SU-DHL-6 (cell line): ENCODE measurements around the gene PHPT1.
A peak's percentile ranks its signal among the peaks of the same experiment; 100 is the strongest.

Experiments
- H2AFZ ChIP-seq: fragments of 200-600 bp; sonication (generic); 2 replicates; pipeline ENCODE4 v1.6.1; 2014; ENCODE audit warnings: low read depth, mild to moderate bottlenecking, moderate library complexity, mixed read lengths, antibody characterized with exemption, low read length; ENCODE audit not compliant: severe bottlenecking
- H3F3A ChIP-seq: fragments of 200-600 bp; shearing (Covaris generic); 2 replicates; pipeline ENCODE4 v1.6.0; 2016; ENCODE audit warnings: antibody characterized with exemption, mild to moderate bottlenecking; ENCODE audit not compliant: insufficient read depth
- H3K27ac ChIP-seq: fragments of 200-600 bp; sonication (generic); 2 replicates; pipeline ENCODE4 v1.5.1; 2016; ENCODE audit warnings: low read depth, mild to moderate bottlenecking, low read length, moderate library complexity, mixed read lengths
- H3K27me3 ChIP-seq: fragments of 200-600 bp; sonication (generic), shearing (Covaris generic); 2 replicates; pipeline ENCODE4 v1.6.0; 2014; ENCODE audit warnings: mild to moderate bottlenecking, low read length
- H3K36me3 ChIP-seq: fragments of 200-600 bp; sonication (generic); 2 replicates; pipeline ENCODE4 v1.6.1; 2014; ENCODE audit warnings: mild to moderate bottlenecking, low read length, mixed read lengths
- H3K4me2 ChIP-seq: fragments of 300-600, 200-600 bp; shearing (Covaris generic), sonication (generic); 2 replicates; pipeline ENCODE4 v1.6.0; 2014; ENCODE audit warnings: low read length, low read depth, mild to moderate bottlenecking; ENCODE audit not compliant: poor library complexity, severe bottlenecking
- H3K4me3 ChIP-seq: fragments of 200-600 bp; sonication (generic); 2 replicates; pipeline ENCODE4 v1.5.1; 2014; ENCODE audit warnings: antibody characterized with exemption, low read length, mild to moderate bottlenecking, mixed read lengths; ENCODE audit not compliant: insufficient read depth, poor library complexity, severe bottlenecking
- H3K79me2 ChIP-seq: fragments of 200-600 bp; sonication (generic); 2 replicates; pipeline ENCODE4 v1.6.1; 2014; ENCODE audit warnings: mild to moderate bottlenecking, low read length, moderate library complexity; ENCODE audit not compliant: insufficient read depth
- H3K9ac ChIP-seq: fragments of 200-600 bp; sonication (generic); 2 replicates; pipeline ENCODE4 v1.7.0; 2014; ENCODE audit warnings: mild to moderate bottlenecking, low read length
- H3K9me2 ChIP-seq: fragments of 200-600 bp; sonication (generic); replicated peaks from 2 replicates; pipeline ENCODE4 v1.6.1; 2014; ENCODE audit warnings: low read length; ENCODE audit not compliant: insufficient read depth
- H3K9me3 ChIP-seq: fragments of 200-600 bp; sonication (generic); 2 replicates; pipeline ENCODE4 v1.6.1; 2014; ENCODE audit warnings: low read length, mixed read lengths; ENCODE audit not compliant: insufficient read depth
- H4K20me1 ChIP-seq: fragments of 200-600 bp; sonication (generic); 2 replicates; pipeline ENCODE4 v1.6.1; 2014; ENCODE audit warnings: low read depth, mild to moderate bottlenecking, antibody characterized with exemption, low read length, moderate library complexity, mixed read lengths
- CTCF ChIP-seq: fragments of 200-600 bp; sonication (generic); IDR thresholded peaks from one replicate; pipeline ENCODE4 v1.5.1; 2017; ENCODE audit warnings: antibody characterized with exemption, mild to moderate bottlenecking, low read length, moderate library complexity; ENCODE audit not compliant: insufficient read depth, poor library complexity, severe bottlenecking
- EZH2phosphoT487 ChIP-seq: fragments of 200-600 bp; sonication (generic), shearing (Covaris generic); conservative IDR thresholded peaks from 2 replicates; pipeline ENCODE4 v1.6.1; 2018; ENCODE audit warnings: mild to moderate bottlenecking, antibody characterized with exemption, low read length, moderate library complexity, mixed read lengths

PHPT1 gene

GRCh38 chr9:136846376-136847087 is 2.7 kb upstream of the PHPT1 start:
- Histone ChIP-seq H3F3A (no peaks in the 10 kb centered on the region; the same call in 1 of the 2 replicates), H2AFZ (no peak overlapping the region), H3K9ac (no peak overlapping the region), H3K4me2 (no peak overlapping the region), H3K9me3 (no peaks in the 10 kb centered on the region), H3K9me2 (no peaks in the 10 kb centered on the region), H4K20me1 (no peaks in the 10 kb centered on the region), H3K27ac (no peak overlapping the region), H3K27me3 (no peaks in the 10 kb centered on the region), H3K4me3 (no peak overlapping the region), H3K79me2 (no peaks in the 10 kb centered on the region), H3K36me3 (no peaks in the 10 kb centered on the region)
- TF ChIP-seq CTCF (no peak), EZH2phosphoT487 (no peak)

- Histone ChIP-seq H3K9me2 (no peaks in the 10 kb centered on the region), H3K36me3 (no peaks in the 10 kb centered on the region), H3K27me3 (no peaks in the 10 kb centered on the region), H3K79me2 (no peaks in the 10 kb centered on the region), H2AFZ (no peak overlapping the region), H3K4me2 (peak overlapping the region; percentile 58), H3F3A (no peaks in the 10 kb centered on the region), H3K4me3 (peak overlapping the region; percentile 91), H3K9ac (peak overlapping the region; percentile 81), H3K27ac (peak overlapping the region; percentile 89), H4K20me1 (no peaks in the 10 kb centered on the region), H3K9me3 (no peaks in the 10 kb centered on the region)
- TF ChIP-seq EZH2phosphoT487 (no peak), CTCF (no peak)
Measured at GRCh38 chr9:136847088-136847825, 2.0 kb upstream of the PHPT1 start.

- Histone ChIP-seq H4K20me1 (no peaks in the 10 kb centered on the region), H3K4me2 (peak overlapping the region; percentile 58), H3K9me2 (no peaks in the 10 kb centered on the region), H3K9ac (peak overlapping the region; percentile 81), H3K27me3 (no peaks in the 10 kb centered on the region), H3K4me3 (peak overlapping the region; percentile 91), H3K79me2 (no peaks in the 10 kb centered on the region), H3K27ac (peak overlapping the region; percentile 89), H2AFZ (peak overlapping the region; percentile 55), H3K36me3 (no peaks in the 10 kb centered on the region), H3F3A (no peaks in the 10 kb centered on the region), H3K9me3 (no peaks in the 10 kb centered on the region)
- TF ChIP-seq CTCF = no peak
- no peak for TF ChIP-seq EZH2phosphoT487
Measured at GRCh38 chr9:136847826-136848392, 1.3 kb upstream of the PHPT1 start.
